Measurements from ENCODE around the gene ABCA13. TPM values are rescaled to one million over a fixed set of nuclear protein-coding genes. Genes with fewer than 3 reads are reported as not detected.

Gene ABCA13
- total RNA-seq, 4 donors from 2014 or later, result under 0.01 to 0.96 (median 0.35) TPM

DNA sequence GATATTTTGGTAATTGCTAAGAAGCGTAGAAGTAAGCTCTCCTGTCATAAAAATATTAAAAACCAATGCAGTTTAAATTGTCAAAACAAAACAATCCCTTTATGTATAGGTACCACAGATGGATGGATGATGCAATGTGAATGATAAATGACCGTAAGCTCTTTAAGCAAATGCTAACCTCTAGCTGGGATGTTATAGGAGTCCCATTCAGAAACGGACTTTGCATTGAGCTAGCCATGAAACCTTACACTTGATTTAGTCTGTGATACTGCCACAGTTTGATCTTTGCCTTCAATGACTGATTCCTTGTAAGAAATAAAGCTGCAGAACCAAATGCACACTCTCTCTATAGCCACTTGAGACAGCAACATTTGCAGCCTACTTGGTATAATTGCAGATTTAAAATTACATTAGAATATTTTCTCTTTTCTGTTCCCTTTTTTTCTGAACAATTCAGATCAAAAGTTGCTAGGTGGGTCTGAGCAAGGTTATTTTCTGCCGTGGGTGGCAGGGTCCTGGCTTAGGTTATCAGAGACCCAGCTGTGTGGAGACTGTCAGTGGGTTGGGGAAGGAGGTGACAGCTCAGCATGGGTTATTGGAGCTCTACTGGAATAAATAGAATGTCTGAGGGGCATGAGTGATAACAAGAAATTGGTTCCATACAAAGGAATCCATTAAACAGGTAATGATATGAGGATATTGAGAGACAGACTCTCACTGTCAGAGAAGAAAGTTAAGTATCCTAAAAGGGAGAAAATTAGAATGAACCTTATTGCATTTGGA, 494.3 kb downstream of the ABCA13 start:
- no peak for DNase-seq
- no peak for TF ChIP-seq EP300 (IDR thresholded peaks at IDR 0.05; ENCODE audit: low read depth)
- TF ChIP-seq, protein P1, sequence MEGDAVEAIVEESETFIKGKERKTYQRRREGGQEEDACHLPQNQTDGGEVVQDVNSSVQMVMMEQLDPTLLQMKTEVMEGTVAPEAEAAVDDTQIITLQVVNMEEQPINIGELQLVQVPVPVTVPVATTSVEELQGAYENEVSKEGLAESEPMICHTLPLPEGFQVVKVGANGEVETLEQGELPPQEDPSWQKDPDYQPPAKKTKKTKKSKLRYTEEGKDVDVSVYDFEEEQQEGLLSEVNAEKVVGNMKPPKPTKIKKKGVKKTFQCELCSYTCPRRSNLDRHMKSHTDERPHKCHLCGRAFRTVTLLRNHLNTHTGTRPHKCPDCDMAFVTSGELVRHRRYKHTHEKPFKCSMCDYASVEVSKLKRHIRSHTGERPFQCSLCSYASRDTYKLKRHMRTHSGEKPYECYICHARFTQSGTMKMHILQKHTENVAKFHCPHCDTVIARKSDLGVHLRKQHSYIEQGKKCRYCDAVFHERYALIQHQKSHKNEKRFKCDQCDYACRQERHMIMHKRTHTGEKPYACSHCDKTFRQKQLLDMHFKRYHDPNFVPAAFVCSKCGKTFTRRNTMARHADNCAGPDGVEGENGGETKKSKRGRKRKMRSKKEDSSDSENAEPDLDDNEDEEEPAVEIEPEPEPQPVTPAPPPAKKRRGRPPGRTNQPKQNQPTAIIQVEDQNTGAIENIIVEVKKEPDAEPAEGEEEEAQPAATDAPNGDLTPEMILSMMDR (IDR thresholded peaks at IDR 0.05), result no peak
- TF ChIP-seq POLR2AphosphoS5 (IDR thresholded peaks at IDR 0.05), result no peak
- no peak for TF ChIP-seq POLR2A (IDR thresholded peaks at IDR 0.05)
- Histone ChIP-seq H3K9me3 (no peaks in the 10 kb centered on the region), H3K27me3 (no peaks in the 10 kb centered on the region), H3K4me1 (no peaks in the 10 kb centered on the region), H3K36me3 (no peaks in the 10 kb centered on the region), H3K27ac (no peak overlapping the region), H3K4me3 (no peak overlapping the region)
- in situ Hi-C loops (cut with MboI; ENCODE audit: low pct_ligation_motif_present in 1 of 4, low pct_unique_long_range_greater_than_20kb in 1 of 4, low sequenced_read_pairs in 3 of 4), result no loop called here
- intact Hi-C loops (cut with DNase I; ENCODE audit: low total_unique reads), result no loop called here
- WGBS, 2 donors (ENCODE audit: low coverage in 1 of 2), result 63 to 77% methylated on average over 4 of the region's 4 CpGs

DNA sequence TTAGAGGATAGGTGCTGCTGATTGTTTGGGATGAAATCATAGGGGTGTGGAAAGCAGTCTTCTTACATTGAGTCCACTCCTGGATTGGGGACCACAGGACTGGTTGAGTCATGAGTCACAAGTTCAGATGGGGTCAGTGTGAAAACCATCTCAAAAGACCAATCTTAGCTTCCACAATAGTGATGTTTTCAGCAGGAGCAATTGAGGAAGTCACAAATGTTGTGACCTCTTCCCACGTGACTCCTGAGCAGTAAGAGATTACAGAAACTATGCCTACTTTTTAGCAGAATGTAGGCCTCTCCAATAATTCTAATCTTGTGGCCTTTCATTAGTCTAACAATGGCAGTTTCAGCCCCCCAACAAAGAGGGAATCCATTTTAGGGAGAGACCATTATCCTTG, 496.1 kb downstream of the ABCA13 start:
- intact Hi-C loops (cut with DNase I; ENCODE audit: low total_unique reads) (no loop called here), in situ Hi-C loops (cut with MboI; ENCODE audit: low pct_ligation_motif_present in 1 of 4, low pct_unique_long_range_greater_than_20kb in 1 of 4, low sequenced_read_pairs in 3 of 4) (no loop called here)
- 24 to 63% methylated on average over 1 of the region's 1 CpG for WGBS, 2 donors (ENCODE audit: low coverage in 1 of 2)
- Histone ChIP-seq H3K4me1 (no peaks in the 10 kb centered on the region), H3K27ac (no peak overlapping the region), H3K27me3 (no peaks in the 10 kb centered on the region), H3K4me3 (no peak overlapping the region), H3K36me3 (no peaks in the 10 kb centered on the region), H3K9me3 (no peaks in the 10 kb centered on the region)
- DNase-seq, result no peak
- no peak for TF ChIP-seq POLR2AphosphoS5 (IDR thresholded peaks at IDR 0.05)
- TF ChIP-seq, protein P1 (IDR thresholded peaks at IDR 0.05), result no peak
- no peak for TF ChIP-seq EP300 (IDR thresholded peaks at IDR 0.05; ENCODE audit: low read depth)
- TF ChIP-seq POLR2A (IDR thresholded peaks at IDR 0.05), result no peak

DNA sequence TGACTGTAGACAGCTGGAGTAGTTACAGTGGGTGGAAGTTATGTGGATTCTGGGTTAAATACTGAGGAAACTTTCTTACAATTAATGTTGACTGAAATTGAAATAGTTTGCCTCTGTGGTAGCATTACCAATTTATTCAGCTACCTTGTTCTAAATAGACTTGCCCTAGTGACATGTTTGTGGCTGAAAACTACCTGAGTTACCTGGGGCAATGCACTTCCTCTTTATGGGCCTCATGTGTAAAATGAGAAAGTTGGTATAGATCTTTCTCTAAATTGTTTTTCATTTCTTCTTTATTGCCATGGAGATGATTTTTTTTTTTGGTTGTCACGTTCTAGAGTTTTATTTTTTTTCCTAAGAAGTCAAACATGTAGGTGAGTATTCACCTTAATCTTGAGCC, 500.4 kb downstream of the ABCA13 start:
- 20 to 37% methylated on average over 1 of the region's 1 CpG for WGBS, 2 donors (ENCODE audit: low coverage in 1 of 2)
- H3K36me3 ChIP-seq, result no peaks in the 10 kb centered on the region

DNA sequence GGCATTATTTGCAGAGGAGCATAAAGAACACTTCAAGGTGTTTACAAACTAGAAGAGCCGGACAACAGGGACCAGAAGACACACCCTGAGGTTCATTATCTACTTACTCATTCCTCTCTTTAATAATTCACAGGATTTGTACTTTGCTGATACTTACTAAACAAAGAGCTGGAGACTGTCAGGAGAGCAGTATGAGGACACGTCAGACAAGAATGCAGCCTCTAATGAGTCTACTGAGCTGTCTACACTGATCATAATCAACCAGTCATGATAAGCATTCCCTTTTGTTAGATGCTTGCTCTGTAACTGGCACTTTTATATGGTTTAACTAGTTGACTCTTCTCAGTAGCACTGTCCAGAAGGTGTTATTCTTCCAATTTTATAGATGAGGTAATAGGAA, 509.7 kb downstream of the ABCA13 start:
- 34 to 36% methylated on average over 2 of the region's 2 CpGs for WGBS, 2 donors (ENCODE audit: low coverage in 1 of 2)
- TF ChIP-seq EP300 (IDR thresholded peaks at IDR 0.05; ENCODE audit: low read depth) (no peak), POLR2AphosphoS5 (IDR thresholded peaks at IDR 0.05) (no peak), POLR2A (IDR thresholded peaks at IDR 0.05) (no peak)
- TF ChIP-seq, protein P1 (IDR thresholded peaks at IDR 0.05), result no peak
- in situ Hi-C loops (cut with MboI; ENCODE audit: low pct_ligation_motif_present in 1 of 4, low pct_unique_long_range_greater_than_20kb in 1 of 4, low sequenced_read_pairs in 3 of 4) (no loop called here), intact Hi-C loops (cut with DNase I; ENCODE audit: low total_unique reads) (no loop called here)
- Histone ChIP-seq H3K36me3 (no peaks in the 10 kb centered on the region), H3K4me3 (no peak overlapping the region), H3K27me3 (no peaks in the 10 kb centered on the region), H3K9me3 (no peaks in the 10 kb centered on the region), H3K27ac (no peak overlapping the region), H3K4me1 (no peaks in the 10 kb centered on the region)
- DNase-seq, result no peak

More for the DNA sequence above, 500.4 kb downstream of the ABCA13 start:
- TF ChIP-seq POLR2A (IDR thresholded peaks at IDR 0.05), result no peak
- intact Hi-C loops (cut with DNase I; ENCODE audit: low total_unique reads) (no loop called here), in situ Hi-C loops (cut with MboI; ENCODE audit: low pct_ligation_motif_present in 1 of 4, low pct_unique_long_range_greater_than_20kb in 1 of 4, low sequenced_read_pairs in 3 of 4) (no loop called here)
- no peaks in the 10 kb centered on the region for H3K9me3 ChIP-seq
- no peak for DNase-seq
- H3K27ac ChIP-seq, result no peak overlapping the region
- no peaks in the 10 kb centered on the region for H3K27me3 ChIP-seq
- H3K4me3 ChIP-seq, result no peak overlapping the region
- H3K4me1 ChIP-seq, result no peaks in the 10 kb centered on the region

DNA sequence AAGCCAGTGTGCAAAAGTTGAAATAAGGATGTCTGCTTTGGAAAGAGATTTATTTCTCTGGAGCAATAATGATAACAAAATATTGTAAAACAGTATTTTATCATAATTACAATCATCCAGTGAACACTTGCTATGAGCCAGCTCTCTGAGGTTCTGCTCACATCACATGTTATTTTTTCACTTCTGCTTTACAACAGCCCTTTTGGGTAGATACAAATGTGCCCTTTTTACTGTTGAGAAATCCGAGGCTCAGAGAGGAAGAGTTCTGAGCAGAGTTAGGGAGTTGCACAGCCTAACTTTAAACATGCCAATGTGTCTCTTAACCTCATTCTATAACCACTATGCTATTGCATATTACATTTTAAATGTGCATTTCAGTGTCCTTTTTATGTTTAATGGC, 520.5 kb downstream of the ABCA13 start:
- no peaks in the 10 kb centered on the region for H3K27me3 ChIP-seq
- H3K4me3 ChIP-seq, result no peak overlapping the region
- no peak overlapping the region for H3K27ac ChIP-seq
- H3K9me3 ChIP-seq, result no peaks in the 10 kb centered on the region
- 31 to 44% methylated on average over 1 of the region's 1 CpG for WGBS, 2 donors (ENCODE audit: low coverage in 1 of 2)
- DNase-seq, result no peak
- no peaks in the 10 kb centered on the region for H3K36me3 ChIP-seq
- no peaks in the 10 kb centered on the region for H3K4me1 ChIP-seq
- TF ChIP-seq, protein P1 (IDR thresholded peaks at IDR 0.05), result no peak
- no peak for TF ChIP-seq EP300 (IDR thresholded peaks at IDR 0.05; ENCODE audit: low read depth)
- no peak for TF ChIP-seq POLR2A (IDR thresholded peaks at IDR 0.05)
- TF ChIP-seq POLR2AphosphoS5 (IDR thresholded peaks at IDR 0.05), result no peak
- in situ Hi-C loops (cut with MboI; ENCODE audit: low pct_ligation_motif_present in 1 of 4, low pct_unique_long_range_greater_than_20kb in 1 of 4, low sequenced_read_pairs in 3 of 4) (no loop called here), intact Hi-C loops (cut with DNase I; ENCODE audit: low total_unique reads) (no loop called here)
